ENCODE measurements around the gene GK. TPM values are rescaled to one million over a fixed set of nuclear protein-coding genes. Genes with fewer than 3 reads are reported as not detected.

The GK gene
- total and polyA plus RNA-seq, 2 donors (not counting 3 experiments of a cell fraction or from before 2014, with no cell fraction given), result 2.7 to 7.6 TPM

- FAIRE-seq (no peak), DNase-seq (ENCODE audit: low read depth, low spot score) (no peak)
- Histone ChIP-seq H3K4me1 (ENCODE audit: control insufficient read depth, extremely low read depth, insufficient read depth, low read length) (no peaks in the 10 kb centered on the region), H3K9me1 (replicated peaks; ENCODE audit: control insufficient read depth, extremely low read depth, insufficient read depth, low read length) (no peaks in the 10 kb centered on the region), H3K27ac (ENCODE audit: insufficient read depth, low read depth, low read length) (no peak overlapping the region), H3K79me2 (ENCODE audit: control insufficient read depth, insufficient read depth, low read length) (no peaks in the 10 kb centered on the region), H3K36me3 (ENCODE audit: control insufficient read depth in 2 of 2, extremely low read depth in 1 of 2, insufficient read depth in 2 of 2, low read length in 2 of 2) (no peaks in the 10 kb centered on the region), H3K4me2 (ENCODE audit: insufficient read depth, low read length) (no peak overlapping the region), H3K4me3 (replicated peaks in 1 of 3; ENCODE audit: insufficient read depth in 1 of 3, low read depth in 1 of 3, low read length in 3 of 3) (no peak overlapping the region), H3K9me3 (replicated peaks; ENCODE audit: control insufficient read depth, insufficient read depth, low read length) (no peaks in the 10 kb centered on the region), H4K20me1 (replicated peaks; ENCODE audit: control insufficient read depth, extremely low read depth, insufficient read depth, low read length) (no peaks in the 10 kb centered on the region), H3K9ac (replicated peaks; ENCODE audit: extremely low read depth, insufficient read depth, low read length) (no peak overlapping the region), H3K27me3 (ENCODE audit: control insufficient read depth in 2 of 2, insufficient read depth in 2 of 2, low read length in 2 of 2) (no peaks in the 10 kb centered on the region), H2AFZ (ENCODE audit: low read depth, low read length) (no peak overlapping the region)
- CTCF ChIA-PET, result no interaction called here
- POLR2A ChIA-PET, result no interaction called here
- dilution Hi-C loops (cut with MboI; ENCODE audit: extremely low pct_ligation_motif_present, low sequenced_read_pairs), result no loop called here
- intact Hi-C loops (cut with micrococcal nuclease), result no loop called here
- BruUV-seq (replicated peaks), result no TSS peak
- TF ChIP-seq POLR2AphosphoS5 (IDR thresholded peaks at IDR 0.05; ENCODE audit: insufficient read depth, low read depth, low read length) (no peak), CTCF (IDR thresholded peaks at IDR 0.05; ENCODE audit: extremely low read depth in 1 of 2, insufficient read depth in 1 of 2, low read depth in 1 of 2, low read length in 2 of 2) (no peak), GATA2 (IDR thresholded peaks at IDR 0.05; ENCODE audit: insufficient read depth, insufficient read length, low read depth, low read length) (no peak), MYC (IDR thresholded peaks at IDR 0.05; ENCODE audit: low read depth, low read length) (no peak)
Measured at GRCh38 chrX:30618160-30618765, 35.0 kb upstream of the GK start.

GRCh38 chrX:30620125-30620524, 33.1 kb upstream of the GK start:
- Histone ChIP-seq H3K36me3 (ENCODE audit: control insufficient read depth in 2 of 2, extremely low read depth in 1 of 2, insufficient read depth in 2 of 2, low read length in 2 of 2) (no peaks in the 10 kb centered on the region), H3K4me3 (replicated peaks in 1 of 3; ENCODE audit: insufficient read depth in 1 of 3, low read depth in 1 of 3, low read length in 3 of 3) (no peak overlapping the region), H3K9me3 (replicated peaks; ENCODE audit: control insufficient read depth, insufficient read depth, low read length) (no peaks in the 10 kb centered on the region), H3K9me1 (replicated peaks; ENCODE audit: control insufficient read depth, extremely low read depth, insufficient read depth, low read length) (no peaks in the 10 kb centered on the region), H4K20me1 (replicated peaks; ENCODE audit: control insufficient read depth, extremely low read depth, insufficient read depth, low read length) (no peaks in the 10 kb centered on the region), H3K4me1 (ENCODE audit: control insufficient read depth, extremely low read depth, insufficient read depth, low read length) (no peaks in the 10 kb centered on the region), H3K27me3 (ENCODE audit: control insufficient read depth in 2 of 2, insufficient read depth in 2 of 2, low read length in 2 of 2) (no peaks in the 10 kb centered on the region), H2AFZ (ENCODE audit: low read depth, low read length) (no peak overlapping the region), H3K27ac (ENCODE audit: insufficient read depth, low read depth, low read length) (no peak overlapping the region), H3K4me2 (ENCODE audit: insufficient read depth, low read length) (no peak overlapping the region), H3K9ac (replicated peaks; ENCODE audit: extremely low read depth, insufficient read depth, low read length) (no peak overlapping the region), H3K79me2 (ENCODE audit: control insufficient read depth, insufficient read depth, low read length) (no peaks in the 10 kb centered on the region)
- no TSS peak for BruUV-seq (replicated peaks)
- TF ChIP-seq CTCF (IDR thresholded peaks at IDR 0.05; ENCODE audit: extremely low read depth in 1 of 2, insufficient read depth in 1 of 2, low read depth in 1 of 2, low read length in 2 of 2) (no peak), POLR2A (IDR thresholded peaks at IDR 0.05; ENCODE audit: low read depth, low read length) (no peak), EZH2 (IDR thresholded peaks at IDR 0.05; ENCODE audit: borderline replicate concordance, low read depth, low read length, severe bottlenecking) (no peak), POLR2AphosphoS5 (IDR thresholded peaks at IDR 0.05; ENCODE audit: insufficient read depth, low read depth, low read length) (no peak), JUN (IDR thresholded peaks at IDR 0.05; ENCODE audit: borderline replicate concordance, insufficient read depth, insufficient read length, low read depth) (no peak), MAX (IDR thresholded peaks at IDR 0.05; ENCODE audit: insufficient read depth, insufficient read length) (no peak), MYC (IDR thresholded peaks at IDR 0.05; ENCODE audit: low read depth, low read length) (no peak), FOS (IDR thresholded peaks at IDR 0.05; ENCODE audit: borderline replicate concordance, insufficient read depth, low read length) (no peak), GATA2 (IDR thresholded peaks at IDR 0.05; ENCODE audit: insufficient read depth, insufficient read length, low read depth, low read length) (no peak)
- CTCF ChIA-PET, result interaction anchor here (1.3 kb wide), 1 partner anchor 15 kb away, joined by 3 read pairs; no protein-coding TSS in a partner anchor
- intact Hi-C loops (cut with micrococcal nuclease) (loop anchor here (10.0 kb wide), 1 partner anchor 495 kb away; no protein-coding TSS in a partner anchor), dilution Hi-C loops (cut with MboI; ENCODE audit: extremely low pct_ligation_motif_present, low sequenced_read_pairs) (no loop called here)
- POLR2A ChIA-PET, result no interaction called here
- FAIRE-seq (no peak), DNase-seq (ENCODE audit: low read depth, low spot score) (no peak)
